H9 (cell line): Measurements from ENCODE around the gene KAZALD1. TPM values are rescaled to one million over a fixed set of nuclear protein-coding genes. Genes with fewer than 3 reads are reported as not detected.

Experiments used
- DNase-seq: peaks from one replicate; pipeline ENCODE4 v3.0.0-alpha.2; 2017
- H2AFZ ChIP-seq: one replicate; pipeline ENCODE4 v1.6.1; 2013; ENCODE audit warnings: mild to moderate bottlenecking, low read length, control low read depth, moderate library complexity
- H2AK5ac ChIP-seq: 2 replicates; pipeline ENCODE4 v1.6.1; 2013; ENCODE audit warnings: low read length, control low read depth, mixed read lengths; ENCODE audit not compliant: insufficient read length
- H2BK120ac ChIP-seq: one replicate; pipeline ENCODE4 v1.6.1; 2013; ENCODE audit warnings: low read depth, mild to moderate bottlenecking, low read length, control low read depth, inconsistent platforms; ENCODE audit not compliant: poor library complexity, severe bottlenecking
- H2BK12ac ChIP-seq: 2 replicates; pipeline ENCODE4 v1.6.1; 2013; ENCODE audit warnings: low read length, control low read depth, mixed read lengths, low read depth; ENCODE audit not compliant: insufficient read length
- H2BK15ac ChIP-seq: 2 replicates; pipeline ENCODE4 v1.6.1; 2013; ENCODE audit warnings: low read depth, low read length, control low read depth
- H2BK20ac ChIP-seq: one replicate; pipeline ENCODE4 v1.6.1; 2013; ENCODE audit warnings: low read depth, mild to moderate bottlenecking, low read length, control low read depth, inconsistent platforms; ENCODE audit not compliant: poor library complexity, severe bottlenecking
- H2BK5ac ChIP-seq: 2 replicates; pipeline ENCODE4 v1.6.1; 2013; ENCODE audit warnings: low read length, control low read depth, mixed read lengths; ENCODE audit not compliant: insufficient read length
- H3K14ac ChIP-seq: 2 replicates; pipeline ENCODE4 v1.6.1; 2013; ENCODE audit warnings: low read length, control low read depth; ENCODE audit not compliant: insufficient read depth
- H3K18ac ChIP-seq: 2 replicates; pipeline ENCODE4 v1.6.1; 2013; ENCODE audit warnings: low read depth, mild to moderate bottlenecking, mixed read lengths, low read length, control low read depth; ENCODE audit not compliant: insufficient read length
- H3K23ac ChIP-seq: 2 replicates; pipeline ENCODE4 v1.6.1; 2013; ENCODE audit warnings: low read length, control low read depth, mixed read lengths, low read depth; ENCODE audit not compliant: insufficient read length
- H3K23me2 ChIP-seq: 2 replicates; pipeline ENCODE4 v1.6.1; 2013; ENCODE audit warnings: low read depth, mild to moderate bottlenecking, mixed read lengths, low read length, control low read depth; ENCODE audit not compliant: insufficient read length, poor library complexity, severe bottlenecking
- H3K27ac ChIP-seq: 2 replicates; pipeline ENCODE4 v1.5.1; 2013; ENCODE audit warnings: low read length, control low read depth, mixed read lengths, low read depth; ENCODE audit not compliant: insufficient read length
- H3K27me3 ChIP-seq: 2 replicates; pipeline ENCODE4 v1.6.1; 2013; ENCODE audit warnings: low read length, control low read depth, inconsistent platforms; ENCODE audit not compliant: insufficient read depth
- H3K4ac ChIP-seq: 2 replicates; pipeline ENCODE4 v1.6.1; 2013; ENCODE audit warnings: low read depth, mild to moderate bottlenecking, control low read depth, inconsistent platforms, low read length, moderate library complexity
- H3K4me1 ChIP-seq: 2 replicates; pipeline ENCODE4 v1.6.1; 2013; ENCODE audit warnings: low read length, control low read depth, inconsistent platforms; ENCODE audit not compliant: insufficient read depth
- H3K4me2 ChIP-seq: 2 replicates; pipeline ENCODE4 v1.6.1; 2013; ENCODE audit warnings: low read length, control low read depth, mixed read lengths; ENCODE audit not compliant: insufficient read length, insufficient read depth
- H3K56ac ChIP-seq: 2 replicates; pipeline ENCODE4 v1.6.1; 2013; ENCODE audit warnings: low read depth, mild to moderate bottlenecking, mixed read lengths, low read length, control low read depth; ENCODE audit not compliant: insufficient read length
- H3K79me1 ChIP-seq: 2 replicates; pipeline ENCODE4 v1.6.1; 2013; ENCODE audit warnings: low read depth, mild to moderate bottlenecking, moderate library complexity, low read length, control low read depth, inconsistent platforms; ENCODE audit not compliant: insufficient read depth, poor library complexity, severe bottlenecking
- H3K79me2 ChIP-seq: 2 replicates; pipeline ENCODE4 v1.6.1; 2013; ENCODE audit warnings: low read length, control low read depth, inconsistent platforms; ENCODE audit not compliant: insufficient read depth
- H3K9ac ChIP-seq: 2 replicates; pipeline ENCODE4 v1.6.1; 2013; ENCODE audit warnings: low read length, control low read depth, mixed read lengths; ENCODE audit not compliant: insufficient read length; ENCODE audit errors: extremely low read depth
- H3K9me3 ChIP-seq: one replicate; pipeline ENCODE4 v1.6.1; 2013; ENCODE audit warnings: low read depth, low read length, inconsistent platforms; ENCODE audit not compliant: control insufficient read depth
- H3T11ph ChIP-seq: one replicate; pipeline ENCODE4 v1.6.1; 2013; ENCODE audit warnings: mild to moderate bottlenecking, low read length, control low read depth, inconsistent platforms
- H4K20me1 ChIP-seq: one replicate; pipeline ENCODE4 v1.6.1; 2013; ENCODE audit not compliant: control insufficient read depth, insufficient read length, insufficient read depth
- H4K5ac ChIP-seq: 2 replicates; pipeline ENCODE4 v1.6.1; 2013; ENCODE audit warnings: low read depth, mild to moderate bottlenecking, mixed read lengths, low read length, control low read depth; ENCODE audit not compliant: insufficient read length
- H4K8ac ChIP-seq: replicated peaks from 2 replicates; pipeline ENCODE4 v1.6.1; 2013; ENCODE audit warnings: low read length, control low read depth, mixed read lengths, low read depth; ENCODE audit not compliant: insufficient read length
- H4K91ac ChIP-seq: 2 replicates; pipeline ENCODE4 v1.6.1; 2013; ENCODE audit warnings: low read depth, mild to moderate bottlenecking, moderate library complexity, mixed read lengths, low read length, control low read depth; ENCODE audit not compliant: insufficient read length
- H3K27ac Mint-ChIP-seq, 3 experiments: 2 replicates in 2 of 3; 3 replicates in 1 of 3; pipeline ENCODE4 v1.8.0; 2020 to 2021; ENCODE audit warnings: mixed read lengths in 3 of 3, mild to moderate bottlenecking in 1 of 3, moderate library complexity in 1 of 3
- H3K27me3 Mint-ChIP-seq: 2 replicates; pipeline ENCODE4 v1.8.0; 2021; ENCODE audit warnings: low read depth, mild to moderate bottlenecking, moderate library complexity, mixed read lengths
- H3K36me3 Mint-ChIP-seq, 3 experiments: 2 replicates in 2 of 3; 3 replicates in 1 of 3; pipeline ENCODE4 v1.8.0; 2020 to 2021; ENCODE audit warnings: low read depth in 3 of 3, mixed read lengths in 3 of 3; ENCODE audit not compliant: insufficient read depth in 1 of 3
- H3K4me1 Mint-ChIP-seq, 2 experiments: 2 replicates each; pipeline ENCODE4 v1.8.0; 2020; ENCODE audit warnings: mixed read lengths in 2 of 2
- H3K4me3 Mint-ChIP-seq, 2 experiments: 2 replicates in 1 of 2; 3 replicates in 1 of 2; pipeline ENCODE4 v1.8.0; 2020 to 2021; ENCODE audit warnings: mild to moderate bottlenecking in 2 of 2, mixed read lengths in 2 of 2, moderate library complexity in 1 of 2
- H3K9me3 Mint-ChIP-seq, 2 experiments: 2 replicates in 1 of 2; 3 replicates in 1 of 2; pipeline ENCODE4 v1.8.0; 2020; ENCODE audit warnings: mild to moderate bottlenecking in 2 of 2, mixed read lengths in 2 of 2, moderate library complexity in 1 of 2
- WGBS: extraction: QIAGEN DNeasy Blood & Tissue Kit; methylation state at CpG from one replicate; pipeline ENCODE4 v1.1.7; 2013; ENCODE audit warnings: missing lambda C conversion rate, low lambda C conversion rate, mixed read lengths; ENCODE audit not compliant: insufficient read length; ENCODE audit errors: extremely low coverage; 5-methylcytosine and 5-hydroxymethylcytosine counted together
- total RNA-seq: library from RNA; stranded (reverse); gene quantifications from 2 replicates; pipeline ENCODE4 v1.2.1, GENCODE V29; 2021
- TF ChIP-seq, protein P1 (sequence below): fragments of 200-600 bp; sonication (generic); conservative IDR thresholded peaks from 3 replicates; pipeline ENCODE4 v1.8.0; 2021; ENCODE audit warnings: antibody characterized with exemption, mild to moderate bottlenecking

Gene KAZALD1
- total RNA-seq, 1 experiment from 2014 or later, result 2.9 TPM

DNA sequence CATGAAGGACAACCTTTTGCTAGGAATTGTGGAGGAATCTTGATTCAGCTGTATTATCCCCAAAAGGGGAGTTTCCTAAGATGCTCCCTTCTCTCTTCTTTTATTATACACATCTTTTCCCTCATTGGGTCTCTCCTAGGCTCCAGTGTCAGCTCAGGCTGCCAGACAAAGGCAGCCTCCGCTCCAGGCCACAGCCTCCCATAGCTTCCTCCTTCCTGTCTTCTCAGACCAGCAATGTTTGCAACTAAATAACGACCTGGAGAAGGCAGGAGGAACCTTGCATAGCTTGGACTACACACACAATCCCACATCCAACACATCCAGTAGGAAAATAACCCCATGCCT is 18.5 kb upstream of the KAZALD1 start:
- H3K56ac ChIP-seq, result no peak overlapping the region
- peak overlapping the region; percentile 70 for H3K14ac ChIP-seq
- H3K79me2 ChIP-seq, result no peaks in the 10 kb centered on the region
- H2BK20ac ChIP-seq, result no peak overlapping the region
- peak overlapping the region; percentile 90 to 95 for H3K4me3 Mint-ChIP-seq
- H3K18ac ChIP-seq, result peak overlapping the region; percentile 5
- peaks cover 30% of the 10 kb centered on the region; the same call in 1 of the 2 replicates for H3K27me3 ChIP-seq
- H2BK5ac ChIP-seq, result no peak overlapping the region
- H4K8ac ChIP-seq, result no peak overlapping the region
- DNase-seq, result no peak
- H3K23ac ChIP-seq, result no peak overlapping the region
- no peak overlapping the region for H3T11ph ChIP-seq
- no peak overlapping the region for H2BK12ac ChIP-seq
- H4K91ac ChIP-seq, result no peak overlapping the region
- H4K20me1 ChIP-seq, result no peaks in the 10 kb centered on the region
- H3K79me1 ChIP-seq, result no peaks in the 10 kb centered on the region
- H3K9ac ChIP-seq, result peak overlapping the region; percentile 4
- TF ChIP-seq, protein P1, sequence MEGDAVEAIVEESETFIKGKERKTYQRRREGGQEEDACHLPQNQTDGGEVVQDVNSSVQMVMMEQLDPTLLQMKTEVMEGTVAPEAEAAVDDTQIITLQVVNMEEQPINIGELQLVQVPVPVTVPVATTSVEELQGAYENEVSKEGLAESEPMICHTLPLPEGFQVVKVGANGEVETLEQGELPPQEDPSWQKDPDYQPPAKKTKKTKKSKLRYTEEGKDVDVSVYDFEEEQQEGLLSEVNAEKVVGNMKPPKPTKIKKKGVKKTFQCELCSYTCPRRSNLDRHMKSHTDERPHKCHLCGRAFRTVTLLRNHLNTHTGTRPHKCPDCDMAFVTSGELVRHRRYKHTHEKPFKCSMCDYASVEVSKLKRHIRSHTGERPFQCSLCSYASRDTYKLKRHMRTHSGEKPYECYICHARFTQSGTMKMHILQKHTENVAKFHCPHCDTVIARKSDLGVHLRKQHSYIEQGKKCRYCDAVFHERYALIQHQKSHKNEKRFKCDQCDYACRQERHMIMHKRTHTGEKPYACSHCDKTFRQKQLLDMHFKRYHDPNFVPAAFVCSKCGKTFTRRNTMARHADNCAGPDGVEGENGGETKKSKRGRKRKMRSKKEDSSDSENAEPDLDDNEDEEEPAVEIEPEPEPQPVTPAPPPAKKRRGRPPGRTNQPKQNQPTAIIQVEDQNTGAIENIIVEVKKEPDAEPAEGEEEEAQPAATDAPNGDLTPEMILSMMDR, result no peak
- H3K27me3 Mint-ChIP-seq, result peaks cover 66% of the 10 kb centered on the region
- no CpG with 5 or more reads among the region's 2 CpGs for whole genome bisulfite sequencing
- H3K4ac ChIP-seq, result no peak overlapping the region
- H3K36me3 Mint-ChIP-seq, result peaks cover 0 to 3% (median 0%) of the 10 kb centered on the region in 3 experiments; a peak in 2 of 7 replicates
- no peak overlapping the region for H2BK15ac ChIP-seq
- H3K4me1 Mint-ChIP-seq, result peaks cover 30 to 45% of the 10 kb centered on the region in 2 experiments
- H3K4me2 ChIP-seq, result peak overlapping the region; percentile 65
- H3K4me1 ChIP-seq, result peaks cover 2% of the 10 kb centered on the region; the same call in 1 of the 2 replicates
- H3K23me2 ChIP-seq, result peaks cover 17% of the 10 kb centered on the region
- peak overlapping the region in 1 of 3 experiments; percentile 98; a peak in 1 of 7 replicates for H3K27ac Mint-ChIP-seq
- H3K9me3 ChIP-seq, result no peaks in the 10 kb centered on the region
- H3K27ac ChIP-seq, result no peak overlapping the region
- no peak overlapping the region for H2AFZ ChIP-seq
- no peak overlapping the region for H2BK120ac ChIP-seq
- H3K9me3 Mint-ChIP-seq, result peaks cover 0 to 3% of the 10 kb centered on the region in 2 experiments; a peak in 1 of 5 replicates
- no peak overlapping the region for H4K5ac ChIP-seq
- no peak overlapping the region for H2AK5ac ChIP-seq
